ENCODE results near the gene RPIA.

RPIA gene

GRCh38 chr2:88724643-88725332, 33.3 kb downstream of the RPIA start:
- no peak for TF ChIP-seq CTCF (IDR thresholded peaks at IDR 0.05; ENCODE audit: borderline replicate concordance, control extremely low read depth, extremely low read depth, insufficient read depth, missing control alignments)
- no peak for DNase-seq (ENCODE audit: low spot score)
- in situ Hi-C loops (cut with MboI; ENCODE audit: low sequenced_read_pairs, unreplicated experiment): no loop called here

GRCh38 chr2:88729061-88729745, 37.7 kb downstream of the RPIA start:
- in situ Hi-C loops (cut with MboI; ENCODE audit: low sequenced_read_pairs, unreplicated experiment): no loop called here
- DNase-seq (ENCODE audit: low spot score): no peak
- TF ChIP-seq CTCF (IDR thresholded peaks at IDR 0.05; ENCODE audit: borderline replicate concordance, control extremely low read depth, extremely low read depth, insufficient read depth, missing control alignments): no peak

- TF ChIP-seq CTCF (IDR thresholded peaks at IDR 0.05; ENCODE audit: borderline replicate concordance, control extremely low read depth, extremely low read depth, insufficient read depth, missing control alignments): no peak
- in situ Hi-C loops (cut with MboI; ENCODE audit: low sequenced_read_pairs, unreplicated experiment): no loop called here
- DNase-seq (ENCODE audit: low spot score): no peak
These were observed 41.9 kb downstream of the RPIA start for GRCh38 chr2:88733155-88733902.

DNA sequence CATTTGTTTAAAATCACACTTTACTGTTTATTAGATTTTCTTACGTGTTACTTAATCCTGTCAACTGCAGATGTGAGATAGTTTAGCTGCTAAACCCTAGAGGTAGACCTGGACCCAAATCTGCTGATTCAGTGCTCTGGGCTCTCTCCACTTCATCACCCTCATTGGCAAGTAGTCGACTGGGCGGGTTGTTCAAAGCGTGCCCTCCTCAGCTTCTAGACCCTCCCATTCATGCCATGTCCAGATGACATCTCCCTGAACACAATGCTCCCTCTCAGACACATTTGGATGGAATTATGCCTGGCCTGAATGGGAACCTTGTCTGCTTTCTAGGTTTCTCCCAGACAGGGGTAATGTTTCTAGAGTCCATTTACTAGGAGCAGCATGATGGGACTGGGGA, 43.7 kb downstream of the RPIA start:
- in situ Hi-C loops (cut with MboI; ENCODE audit: low sequenced_read_pairs, unreplicated experiment): no loop called here

GRCh38 chr2:88735853-88736252, 44.4 kb downstream of the RPIA start:
- no peak for DNase-seq (ENCODE audit: low spot score)
- no peak for TF ChIP-seq CTCF (IDR thresholded peaks at IDR 0.05; ENCODE audit: borderline replicate concordance, control extremely low read depth, extremely low read depth, insufficient read depth, missing control alignments)
- in situ Hi-C loops (cut with MboI; ENCODE audit: low sequenced_read_pairs, unreplicated experiment): no loop called here

More for the DNA sequence above, 43.7 kb downstream of the RPIA start:
- TF ChIP-seq CTCF (IDR thresholded peaks at IDR 0.05; ENCODE audit: borderline replicate concordance, control extremely low read depth, extremely low read depth, insufficient read depth, missing control alignments): no peak
- no peak for DNase-seq (ENCODE audit: low spot score)

- TF ChIP-seq CTCF (IDR thresholded peaks at IDR 0.05; ENCODE audit: borderline replicate concordance, control extremely low read depth, extremely low read depth, insufficient read depth, missing control alignments): no peak
- in situ Hi-C loops (cut with MboI; ENCODE audit: low sequenced_read_pairs, unreplicated experiment): no loop called here
- no peak for DNase-seq (ENCODE audit: low spot score)
These were observed 45.0 kb downstream of the RPIA start for GRCh38 chr2:88736437-88736836.

All from GM13976 (cell line).